ENCODE data around the gene OPCML.

The OPCML gene

GRCh38 chr11:133350045-133350444 lies 182.3 kb downstream of the OPCML start:
- no peak for DNase-seq

- DNase-seq, result no peak
Measured at GRCh38 chr11:133347988-133348387, 184.3 kb downstream of the OPCML start.

- no peak for DNase-seq
Measured at GRCh38 chr11:133346137-133346536, 186.2 kb downstream of the OPCML start.

- no peak for DNase-seq
Measured at GRCh38 chr11:133343951-133344350, 188.3 kb downstream of the OPCML start.

- DNase-seq, result no peak
Measured at GRCh38 chr11:133339495-133340140, 192.7 kb downstream of the OPCML start.

- no peak for DNase-seq
Measured at GRCh38 chr11:133338588-133338987, 193.7 kb downstream of the OPCML start.

GRCh38 chr11:133337951-133338418 lies 194.3 kb downstream of the OPCML start:
- no peak for DNase-seq

GRCh38 chr11:133337193-133337592 lies 195.1 kb downstream of the OPCML start:
- no peak for DNase-seq

GRCh38 chr11:133331031-133331430 lies 201.3 kb downstream of the OPCML start:
- no peak for DNase-seq

- no peak for DNase-seq
Measured at GRCh38 chr11:133326849-133327248, 205.5 kb downstream of the OPCML start.

- DNase-seq, result no peak
Measured at GRCh38 chr11:133326332-133326731, 206.0 kb downstream of the OPCML start.

GRCh38 chr11:133325711-133326110 lies 206.6 kb downstream of the OPCML start:
- DNase-seq, result no peak

GRCh38 chr11:133323354-133323753 lies 208.9 kb downstream of the OPCML start:
- DNase-seq, result no peak

GRCh38 chr11:133318221-133318620 lies 214.1 kb downstream of the OPCML start:
- no peak for DNase-seq

- no peak for DNase-seq
Measured at GRCh38 chr11:133311230-133311629, 221.1 kb downstream of the OPCML start.

- DNase-seq, result no peak
Measured at GRCh38 chr11:133306019-133306418, 226.3 kb downstream of the OPCML start.

- no peak for DNase-seq
Measured at GRCh38 chr11:133305208-133305956, 226.9 kb downstream of the OPCML start.

GRCh38 chr11:133303262-133303661 lies 229.0 kb downstream of the OPCML start:
- DNase-seq, result no peak

- no peak for DNase-seq
Measured at GRCh38 chr11:133302056-133302455, 230.2 kb downstream of the OPCML start.

- no peak for DNase-seq
Measured at GRCh38 chr11:133300666-133301065, 231.6 kb downstream of the OPCML start.

GRCh38 chr11:133291780-133292179 lies 240.5 kb downstream of the OPCML start:
- DNase-seq, result no peak

GRCh38 chr11:133285359-133285758 lies 246.9 kb downstream of the OPCML start:
- DNase-seq, result no peak

- no peak for DNase-seq
Measured at GRCh38 chr11:133284156-133284555, 248.1 kb downstream of the OPCML start.

GRCh38 chr11:133277886-133278285 lies 254.4 kb downstream of the OPCML start:
- DNase-seq, result no peak

All from activated CD4-positive, alpha-beta T cell treated with anti-CD3 and anti-CD28 coated beads for 48 hours (primary cell).